WERI-Rb-1 (cell line): Measurements from ENCODE around the gene PM20D2.

Source experiments
- DNase-seq: peaks from one replicate; pipeline ENCODE4 v3.0.0-alpha.2; 2020
- H3K27ac ChIP-seq: fragments of 250-450 bp; sonication (Bioruptor Pico); 2 replicates; pipeline ENCODE4 v1.5.1; 2020; ENCODE audit warnings: mild to moderate bottlenecking, moderate library complexity
- H3K27me3 ChIP-seq: fragments of 250-450 bp; sonication (Bioruptor Pico); 2 replicates; pipeline ENCODE4 v1.5.1; 2021; ENCODE audit warnings: mild to moderate bottlenecking, low read depth, moderate library complexity; ENCODE audit not compliant: insufficient read depth, severe bottlenecking
- H3K36me3 ChIP-seq: fragments of 250-450 bp; sonication (Bioruptor Pico); 2 replicates; pipeline ENCODE4 v1.5.1; 2020; ENCODE audit warnings: mild to moderate bottlenecking, moderate library complexity
- H3K4me3 ChIP-seq: 2 replicates; pipeline ENCODE4 v1.5.1; 2011; ENCODE audit warnings: low read depth, mild to moderate bottlenecking, control low read depth, low read length
- H3K9me3 ChIP-seq: fragments of 250-450 bp; sonication (Bioruptor Pico); 2 replicates; pipeline ENCODE4 v1.5.1; 2021; ENCODE audit warnings: mild to moderate bottlenecking, moderate library complexity; ENCODE audit not compliant: severe bottlenecking
- TF ChIP-seq, protein P1 (sequence below): IDR thresholded peaks from 2 replicates; pipeline ENCODE4 v1.5.1; 2011; ENCODE audit warnings: low read depth, mild to moderate bottlenecking, control low read depth, inconsistent platforms, low read length

The PM20D2 gene

DNA sequence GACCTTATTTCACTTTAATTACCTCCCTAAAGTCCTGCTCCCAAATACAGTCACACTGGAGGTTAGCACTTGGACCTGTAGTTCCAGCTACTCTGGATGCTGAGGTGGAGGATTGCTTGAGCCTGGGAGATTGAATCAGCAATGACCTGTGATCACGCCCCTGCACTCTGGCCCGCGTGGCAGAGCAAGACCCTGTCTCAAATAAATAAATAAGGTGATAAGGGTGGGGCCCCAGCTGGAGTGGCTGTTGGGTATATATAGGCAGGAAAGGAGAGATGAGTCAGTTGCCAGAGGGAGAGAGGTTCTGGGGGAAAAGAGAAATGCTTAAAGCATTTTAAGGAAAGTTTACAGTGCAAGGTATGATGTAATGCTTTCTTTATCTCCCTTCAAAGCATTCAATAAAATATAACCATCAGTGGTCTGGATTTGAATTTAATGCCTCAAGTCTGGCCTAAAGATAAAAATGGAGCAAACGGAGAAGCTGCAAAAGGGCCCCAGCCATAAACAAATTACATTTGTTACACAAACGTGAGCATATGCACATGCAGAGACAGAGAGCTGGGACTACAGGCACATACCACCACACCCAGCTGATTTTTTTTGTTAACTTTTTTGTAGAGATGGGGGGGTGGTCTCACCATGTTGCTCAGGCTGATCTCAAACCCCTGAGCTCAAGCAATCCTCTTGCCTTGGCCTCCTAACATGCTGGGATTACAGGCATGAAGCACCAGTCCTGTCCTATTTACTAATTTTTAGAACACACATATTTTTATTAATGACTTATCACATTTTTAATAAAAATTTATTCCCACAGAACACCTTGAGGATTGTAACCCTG lies 6.1 kb upstream of the PM20D2 start:
- Histone ChIP-seq H3K27ac (no peak overlapping the region), H3K9me3 (no peaks in the 10 kb centered on the region), H3K36me3 (no peaks in the 10 kb centered on the region), H3K27me3 (no peaks in the 10 kb centered on the region), H3K4me3 (no peak overlapping the region)
- TF ChIP-seq, protein P1, sequence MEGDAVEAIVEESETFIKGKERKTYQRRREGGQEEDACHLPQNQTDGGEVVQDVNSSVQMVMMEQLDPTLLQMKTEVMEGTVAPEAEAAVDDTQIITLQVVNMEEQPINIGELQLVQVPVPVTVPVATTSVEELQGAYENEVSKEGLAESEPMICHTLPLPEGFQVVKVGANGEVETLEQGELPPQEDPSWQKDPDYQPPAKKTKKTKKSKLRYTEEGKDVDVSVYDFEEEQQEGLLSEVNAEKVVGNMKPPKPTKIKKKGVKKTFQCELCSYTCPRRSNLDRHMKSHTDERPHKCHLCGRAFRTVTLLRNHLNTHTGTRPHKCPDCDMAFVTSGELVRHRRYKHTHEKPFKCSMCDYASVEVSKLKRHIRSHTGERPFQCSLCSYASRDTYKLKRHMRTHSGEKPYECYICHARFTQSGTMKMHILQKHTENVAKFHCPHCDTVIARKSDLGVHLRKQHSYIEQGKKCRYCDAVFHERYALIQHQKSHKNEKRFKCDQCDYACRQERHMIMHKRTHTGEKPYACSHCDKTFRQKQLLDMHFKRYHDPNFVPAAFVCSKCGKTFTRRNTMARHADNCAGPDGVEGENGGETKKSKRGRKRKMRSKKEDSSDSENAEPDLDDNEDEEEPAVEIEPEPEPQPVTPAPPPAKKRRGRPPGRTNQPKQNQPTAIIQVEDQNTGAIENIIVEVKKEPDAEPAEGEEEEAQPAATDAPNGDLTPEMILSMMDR = no peak
- no peak for DNase-seq

DNA sequence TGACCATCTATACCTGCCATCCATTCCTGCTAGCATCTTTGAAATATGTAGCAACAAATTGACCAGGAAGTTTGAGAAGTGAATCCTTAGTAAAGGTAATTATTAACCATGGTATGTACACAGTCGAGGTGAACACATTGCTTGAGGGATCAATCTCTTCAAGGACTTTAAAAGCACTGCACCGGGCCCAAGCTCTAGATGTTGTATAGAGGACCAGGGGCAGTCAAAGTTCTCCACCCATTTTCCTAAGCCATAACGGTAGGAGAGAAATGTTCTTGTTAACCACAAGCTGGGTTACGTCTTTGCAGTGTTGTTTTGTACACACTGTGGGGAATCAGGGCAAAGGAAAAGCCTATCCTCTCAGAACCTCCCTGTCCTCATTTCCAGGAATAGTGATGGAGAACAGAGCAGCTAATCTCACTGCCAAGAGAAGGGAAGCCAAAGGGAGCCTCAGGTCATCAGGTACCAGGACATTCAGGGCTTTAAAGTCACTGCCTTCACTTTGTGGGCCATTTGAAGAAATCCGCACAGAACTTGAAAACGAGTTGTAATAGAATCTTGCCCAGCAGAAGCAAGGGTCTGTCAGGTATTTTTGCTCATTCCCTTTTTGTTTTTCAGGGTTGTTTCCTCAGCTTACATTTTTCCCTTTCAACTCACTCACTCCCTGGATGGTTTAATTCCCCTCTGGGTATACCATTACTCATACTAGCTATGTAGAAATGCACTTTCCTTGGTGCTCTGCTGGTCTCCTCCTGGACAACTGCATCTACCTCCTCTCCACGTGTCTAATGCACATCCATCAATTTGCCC lies 5.3 kb upstream of the PM20D2 start:
- DNase-seq = no peak
- Histone ChIP-seq H3K4me3 (no peak overlapping the region), H3K27me3 (no peaks in the 10 kb centered on the region), H3K9me3 (no peaks in the 10 kb centered on the region), H3K27ac (no peak overlapping the region), H3K36me3 (no peaks in the 10 kb centered on the region)
- TF ChIP-seq, protein P1 = no peak

DNA sequence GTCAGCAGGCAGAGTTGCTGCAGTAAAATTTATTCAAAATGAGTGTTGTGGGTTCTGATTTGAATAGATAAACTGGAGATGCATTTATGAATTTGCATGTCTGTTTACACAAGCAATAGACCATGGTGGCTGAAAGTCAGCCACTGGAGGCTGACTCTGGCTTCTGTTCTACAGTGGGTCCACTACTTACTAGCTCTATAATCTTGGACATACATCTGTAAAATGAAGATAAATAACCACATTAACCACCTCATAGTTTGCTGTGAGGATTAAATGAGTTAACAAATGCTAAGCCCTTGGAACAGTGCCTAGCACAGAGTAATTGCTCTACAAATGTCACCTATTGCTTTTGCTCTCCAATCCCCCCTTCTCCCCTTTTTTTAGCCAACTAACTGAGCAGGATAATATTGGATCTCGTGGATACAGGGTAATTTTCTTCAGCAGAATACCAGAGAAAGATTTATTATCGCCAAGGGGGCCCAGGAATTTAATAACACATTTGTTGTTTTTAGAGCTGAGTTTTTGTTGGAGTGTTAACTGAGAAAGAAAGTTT lies 1.4 kb upstream of the PM20D2 start:
- Histone ChIP-seq H3K9me3 (no peaks in the 10 kb centered on the region), H3K27ac (no peak overlapping the region), H3K27me3 (no peaks in the 10 kb centered on the region), H3K4me3 (no peak overlapping the region), H3K36me3 (peaks cover 4% of the 10 kb centered on the region)
- TF ChIP-seq, protein P1 = no peak
- no peak for DNase-seq

DNA sequence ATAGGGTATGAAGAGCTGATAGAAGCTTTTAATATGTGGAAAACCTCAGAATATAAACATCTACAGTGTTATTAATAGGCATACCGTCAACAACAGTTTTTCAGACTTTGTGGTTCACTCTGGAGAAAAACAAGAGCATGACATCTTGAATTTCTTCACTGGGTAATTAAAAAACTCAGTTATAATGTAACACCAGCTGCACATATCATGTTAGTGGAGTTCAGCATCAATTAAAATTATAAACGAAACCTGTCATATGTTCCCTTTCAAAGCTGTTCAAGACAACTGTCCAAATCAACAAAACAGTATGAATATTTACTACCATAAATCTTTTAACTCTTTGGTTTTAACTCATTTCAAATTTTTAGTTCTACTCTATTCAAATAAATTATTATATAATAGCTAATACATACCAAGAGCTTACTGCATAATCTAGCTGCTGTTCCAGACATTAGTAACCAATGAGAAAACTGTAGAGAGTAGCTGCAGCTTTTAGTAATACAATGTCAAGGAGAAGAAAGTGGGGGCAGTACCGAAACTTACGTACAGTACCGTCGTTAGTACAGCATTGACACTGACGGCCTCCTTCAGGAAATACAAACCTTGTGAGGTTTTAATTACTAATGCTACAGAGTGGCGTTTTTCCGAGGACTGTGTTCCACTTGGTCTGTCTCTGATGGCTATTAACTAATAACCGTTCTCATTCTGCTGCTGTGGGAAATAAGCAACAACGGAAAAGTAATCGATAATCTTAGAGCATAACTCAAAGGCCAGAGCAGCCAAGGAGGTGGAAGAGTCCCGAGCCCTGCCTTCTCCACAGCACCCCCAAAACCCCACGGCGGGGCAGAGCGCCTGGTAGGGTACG lies 532 bp upstream of the PM20D2 start:
- H3K9me3 ChIP-seq = no peaks in the 10 kb centered on the region
- peak overlapping the region; percentile 72 for H3K4me3 ChIP-seq
- TF ChIP-seq, protein P1 = no peak
- peaks cover 10% of the 10 kb centered on the region for H3K36me3 ChIP-seq
- DNase-seq = no peak
- no peaks in the 10 kb centered on the region for H3K27me3 ChIP-seq
- peak overlapping the region; percentile 77 for H3K27ac ChIP-seq
